RWPE1 (cell line): Measurements from ENCODE around the gene NKIRAS2.

Experiments used
- CTCF ChIA-PET: fragments of 350-600 bp; sonication (Branson Sonifier 250); formaldehyde crosslinking; extraction: SDS; loops from one replicate; lab custom pipeline; 2021; lab: Yijun Ruan, JAX
- POLR2A ChIA-PET: fragments of 400-600 bp; formaldehyde crosslinking; extraction: SDS; loops from one replicate; lab custom pipeline; 2020; ENCODE audit warnings: antibody characterized with exemption; ENCODE audit not compliant: low non-redundant PET; lab: Yijun Ruan, JAX
- DNase-seq: peaks from one replicate; pipeline ENCODE4 v3.0.0; 2012; ENCODE audit warnings: low spot score
- H3K27ac ChIP-seq: fragments of 450-650 bp; 2 replicates; pipeline ENCODE4 v1.5.1; 2017
- CTCF ChIP-seq: fragments of 450-650 bp; conservative IDR thresholded peaks from 2 replicates; pipeline ENCODE4 v1.5.1; 2017; ENCODE audit warnings: low read depth, mild to moderate bottlenecking

NKIRAS2 gene

DNA sequence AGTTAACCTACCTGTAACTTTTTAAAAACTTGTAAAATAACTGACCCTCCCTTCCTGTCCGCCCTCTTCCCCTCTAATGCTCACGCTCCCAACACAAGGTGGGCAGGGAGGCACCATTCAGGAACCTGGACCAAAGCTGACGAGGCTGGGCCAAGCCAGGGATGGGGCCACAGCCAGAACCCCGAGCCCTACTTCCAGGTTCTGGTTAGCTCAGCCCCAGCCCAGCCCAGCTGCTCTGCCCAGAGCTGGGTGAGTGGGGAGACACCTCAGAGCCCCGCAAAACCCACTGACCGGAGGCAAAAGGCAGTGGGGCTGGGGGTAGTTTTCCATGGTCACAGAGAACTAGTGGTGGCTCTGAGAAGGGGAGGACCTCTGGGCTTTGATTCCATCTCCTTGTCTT, 45.9 kb upstream of the NKIRAS2 start:
- DNase-seq: no peak
- H3K27ac ChIP-seq: peak overlapping the region; percentile 56
- CTCF ChIA-PET: no interaction called here
- TF ChIP-seq CTCF: no peak
- POLR2A ChIA-PET: interaction anchor here (0.7 kb wide), 1 partner anchor 17 kb away, joined by 7 read pairs; no protein-coding TSS in a partner anchor

DNA sequence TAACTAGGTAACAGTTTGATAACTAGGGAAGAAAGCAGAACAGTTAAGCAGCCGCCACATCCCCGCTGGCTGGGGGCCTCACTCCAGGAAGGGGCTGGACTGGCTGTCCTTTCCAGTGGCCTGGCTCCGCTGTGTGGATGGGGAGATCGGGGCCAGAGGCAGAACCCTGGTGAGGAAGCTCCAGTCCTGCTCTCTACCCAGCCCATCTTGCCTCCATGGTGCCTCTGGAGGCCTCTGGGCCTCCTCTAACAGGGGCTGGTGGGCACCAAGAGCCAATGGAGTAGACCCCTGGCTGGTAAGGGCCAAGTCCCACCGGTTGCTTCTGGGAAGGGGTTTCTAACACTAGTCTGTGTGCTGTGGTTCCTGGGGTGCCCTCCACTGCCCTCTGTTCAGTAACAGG, 45.2 kb upstream of the NKIRAS2 start:
- peak overlapping the region; percentile 56 for H3K27ac ChIP-seq
- POLR2A ChIA-PET: interaction anchor here (0.6 kb wide), 1 partner anchor 56 kb away, joined by 5 read pairs; no protein-coding TSS in a partner anchor
- CTCF ChIA-PET: no interaction called here
- no peak for DNase-seq
- no peak for TF ChIP-seq CTCF

GRCh38 chr17:41975099-41976083, 44.5 kb upstream of the NKIRAS2 start:
- peak overlapping the region; percentile 56 for H3K27ac ChIP-seq
- no peak for DNase-seq
- TF ChIP-seq CTCF: no peak
- ChIA-PET POLR2A (interaction anchor here (0.6 to 0.8 kb wide), 2 partner anchors 8 to 57 kb away, joined by 3 to 5 read pairs; no protein-coding TSS in a partner anchor), CTCF (interaction anchor here (0.6 kb wide), 2 partner anchors 721 to 1348 kb away, joined by 6 read pairs; no protein-coding TSS in a partner anchor)

DNA sequence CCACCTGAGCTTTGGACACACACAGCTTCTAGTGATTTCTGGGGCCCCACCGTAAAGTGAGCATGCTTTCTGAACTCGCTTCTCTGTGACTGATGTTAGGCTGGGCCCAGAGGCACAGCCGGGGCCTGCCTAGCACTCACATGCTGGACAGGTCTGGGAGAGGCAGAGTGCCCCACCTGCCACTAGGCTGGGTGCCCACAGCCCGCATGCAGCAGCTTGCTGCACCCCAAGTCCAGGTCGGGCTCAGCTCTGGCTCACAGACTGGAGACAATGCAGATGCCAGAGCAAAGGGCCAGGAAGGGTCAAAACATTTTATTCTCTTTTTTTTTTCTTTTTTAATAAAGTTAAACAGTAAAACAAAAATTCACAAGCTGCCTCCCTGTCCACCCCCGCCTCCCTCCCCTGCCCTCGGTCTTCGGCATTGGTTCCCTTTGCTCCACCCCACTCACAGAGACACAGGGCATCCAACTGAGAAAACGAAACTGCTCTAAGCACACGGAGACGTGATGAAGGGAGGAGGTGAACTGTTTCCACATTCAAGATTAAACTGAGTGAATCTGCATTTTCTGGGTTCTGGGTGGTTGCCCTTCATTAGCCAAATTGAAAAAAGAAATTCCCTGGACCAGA, 43.6 kb upstream of the NKIRAS2 start:
- H3K27ac ChIP-seq: peak overlapping the region; percentile 56
- POLR2A ChIA-PET: interaction anchor here (0.8 kb wide), 1 partner anchor 9 kb away, joined by 3 read pairs; no protein-coding TSS in a partner anchor

DNA sequence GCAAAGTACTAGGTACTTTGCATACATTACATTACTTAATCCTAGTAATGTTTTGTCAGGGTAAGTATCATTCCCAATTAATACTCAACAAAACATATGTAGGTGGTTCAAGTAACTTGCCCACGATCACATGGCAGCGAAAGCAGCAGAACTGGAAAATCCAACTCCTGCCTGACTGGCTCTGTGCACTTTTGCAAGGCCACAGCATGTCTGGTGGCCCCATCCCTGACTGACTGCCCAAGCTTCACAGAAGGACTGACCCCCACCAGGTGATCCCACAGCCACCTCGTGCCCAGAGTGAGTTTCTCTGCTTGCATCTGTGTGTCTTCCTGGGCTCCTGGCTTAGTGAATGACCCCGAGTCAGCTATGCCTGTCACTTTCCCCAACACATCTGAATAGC, 41.9 kb upstream of the NKIRAS2 start:
- ChIA-PET POLR2A (no interaction called here), CTCF (no interaction called here)
- no peak for DNase-seq
- peak overlapping the region; percentile 49 for H3K27ac ChIP-seq
- TF ChIP-seq CTCF: no peak

More for the DNA sequence above, 43.6 kb upstream of the NKIRAS2 start:
- no peak for DNase-seq
- no peak for TF ChIP-seq CTCF
- CTCF ChIA-PET: interaction anchor here (0.6 kb wide), 2 partner anchors 720 to 1349 kb away, joined by 6 read pairs; no protein-coding TSS in a partner anchor
